Mucosa of descending colon (tissue), 3 donors: ENCODE data around the gene RBM4. TPM values are rescaled to one million over a fixed set of nuclear protein-coding genes. Genes with fewer than 3 reads are reported as not detected.

Experiments used
- ATAC-seq: fragments of 200-7000 bp; cut with Tn5 transposase; one replicate; pipeline ENCODE4 v1.9.1; 2020; ENCODE audit warnings: mild to moderate bottlenecking, moderate library complexity
- DNase-seq, 3 donors: peaks; one replicate each; pipeline ENCODE4 v3.0.0-alpha.2; 2020
- H3K36me3 ChIP-seq: fragments of 200-600 bp; one replicate; pipeline ENCODE4 v1.8.0; 2021; ENCODE audit warnings: low read depth, mild to moderate bottlenecking
- H3K4me1 ChIP-seq: fragments of 200-600 bp; one replicate; pipeline ENCODE4 v1.8.0; 2021; ENCODE audit warnings: low read depth, mild to moderate bottlenecking
- H3K4me3 ChIP-seq: fragments of 200-600 bp; one replicate; pipeline ENCODE4 v1.8.0; 2021; ENCODE audit warnings: mild to moderate bottlenecking
- H3K9me3 ChIP-seq: fragments of 200-600 bp; one replicate; pipeline ENCODE4 v1.8.0; 2021; ENCODE audit warnings: mild to moderate bottlenecking
- CTCF ChIP-seq: fragments of 200-600 bp; IDR thresholded peaks from one replicate; pipeline ENCODE4 v1.8.0; 2022; ENCODE audit warnings: antibody characterized with exemption, mild to moderate bottlenecking
- intact Hi-C, 2 donors: fragments of 100-400 bp; cut with DNase I in 1 of 2; cut with micrococcal nuclease in 1 of 2; formaldehyde crosslinking; loops; one replicate each; pipeline versions ENCODE4 v1.11.0 to v1.11.1; 2022; cut with DNase I, micrococcal nuclease
- total RNA-seq, 3 donors: library from RNA; stranded (reverse); fragmentation: NEBNext Ultra II Directional in 2 of 3; extraction: Animal tissue kit (Norgen Biotek cat#: 25700) in 2 of 3; gene quantifications; one replicate each; pipeline versions ENCODE4 v1.2.1 to v1.2.4, GENCODE V29; 2021 to 2023
- donor health status: DM: no; HTN: no; CAD: no; lungs with moderate emphysema.
- donor health status: DM: no; HTN: no; CAD: no.
- donor health status: DM: no; HTN: yes; CAD: no.

Gene RBM4
- total RNA-seq, 3 donors from 2014 or later, result 101 to 125 (median 104) TPM

GRCh38 chr11:66646828-66647227 lies 8.3 kb downstream of the RBM4 start:
- intact Hi-C loops, result no loop called here
- H3K36me3 ChIP-seq, result peaks cover 3% of the 10 kb centered on the region
- H3K9me3 ChIP-seq, result no peaks in the 10 kb centered on the region
- no peak for DNase-seq
- H3K4me3 ChIP-seq, result no peak overlapping the region
- ATAC-seq, result no peak
- TF ChIP-seq CTCF, result no peak
- peaks cover 27% of the 10 kb centered on the region for H3K4me1 ChIP-seq

- TF ChIP-seq CTCF, result no peak
- Histone ChIP-seq H3K4me3 (no peak overlapping the region), H3K9me3 (no peaks in the 10 kb centered on the region), H3K4me1 (peaks cover 4% of the 10 kb centered on the region), H3K36me3 (no peaks in the 10 kb centered on the region)
- no peak for DNase-seq
- intact Hi-C loops, result no loop called here
- no peak for ATAC-seq
Observed at GRCh38 chr11:66649903-66650302, 11.4 kb downstream of the RBM4 start.

- Histone ChIP-seq H3K9me3 (no peaks in the 10 kb centered on the region), H3K36me3 (no peaks in the 10 kb centered on the region), H3K4me1 (peaks cover 2% of the 10 kb centered on the region), H3K4me3 (no peak overlapping the region)
- intact Hi-C loops, result no loop called here
- ATAC-seq (no peak), DNase-seq (no peak)
- TF ChIP-seq CTCF, result no peak
Observed at GRCh38 chr11:66651016-66651415, 12.5 kb downstream of the RBM4 start.

- H3K9me3 ChIP-seq, result no peaks in the 10 kb centered on the region
- H3K4me1 ChIP-seq, result peaks cover 2% of the 10 kb centered on the region
- peak; percentile 35 for ATAC-seq
- DNase-seq, result no peak
- no peaks in the 10 kb centered on the region for H3K36me3 ChIP-seq
- TF ChIP-seq CTCF, result no peak
- intact Hi-C loops, result no loop called here
- no peak overlapping the region for H3K4me3 ChIP-seq
Observed at GRCh38 chr11:66652651-66653050, 14.1 kb downstream of the RBM4 start.

- no peak for DNase-seq
- no peak for TF ChIP-seq CTCF
- no peak overlapping the region for H3K4me3 ChIP-seq
- peaks cover 2% of the 10 kb centered on the region for H3K4me1 ChIP-seq
- intact Hi-C loops, result no loop called here
- H3K36me3 ChIP-seq, result no peaks in the 10 kb centered on the region
- H3K9me3 ChIP-seq, result no peaks in the 10 kb centered on the region
- ATAC-seq, result no peak
Observed at GRCh38 chr11:66653123-66653522, 14.6 kb downstream of the RBM4 start.

- ATAC-seq, result no peak
- H3K9me3 ChIP-seq, result no peaks in the 10 kb centered on the region
- H3K36me3 ChIP-seq, result no peaks in the 10 kb centered on the region
- H3K4me3 ChIP-seq, result no peak overlapping the region
- DNase-seq, result no peak
- H3K4me1 ChIP-seq, result no peaks in the 10 kb centered on the region
- intact Hi-C loops, result no loop called here
- no peak for TF ChIP-seq CTCF
Observed at GRCh38 chr11:66659763-66660162, 21.3 kb downstream of the RBM4 start.
